PFSK-1 (cell line): ENCODE measurements around the gene CACNA1F.

Experiments
- FOXP2 ChIP-seq: optimal IDR thresholded peaks from 2 replicates; pipeline ENCODE3; 2011; ENCODE audit warnings: borderline replicate concordance, control low read depth, inconsistent platforms; ENCODE audit not compliant: insufficient read depth; ENCODE audit errors: extremely low read length, extremely low read depth
- POLR2AphosphoS5 ChIP-seq: IDR thresholded peaks from 2 replicates; pipeline ENCODE4 v1.6.1; 2012; ENCODE audit warnings: low read depth, mild to moderate bottlenecking, control low read depth, low read length, moderate library complexity
- REST ChIP-seq, 2 experiments: IDR thresholded peaks; 2 replicates each; pipeline versions ENCODE4 v1.6.1 to v1.8.0; 2011 to 2012; ENCODE audit warnings: low read depth in 2 of 2, low read length in 2 of 2, control low read depth in 1 of 2, inconsistent platforms in 1 of 2, mild to moderate bottlenecking in 1 of 2, moderate library complexity in 1 of 2; ENCODE audit not compliant: insufficient read depth in 1 of 2
- SIN3A ChIP-seq: IDR thresholded peaks from 2 replicates; pipeline ENCODE4 v1.6.1; 2012; ENCODE audit warnings: mild to moderate bottlenecking, low read length, moderate library complexity, borderline replicate concordance; ENCODE audit not compliant: insufficient read depth
- TAF1 ChIP-seq: IDR thresholded peaks from 2 replicates; pipeline ENCODE4 v1.6.1; 2012; ENCODE audit warnings: low read length, control low read depth, borderline replicate concordance; ENCODE audit not compliant: insufficient read depth

CACNA1F gene

GRCh38 chrX:49250578-49250977, 17.4 kb upstream of the CACNA1F start:
- TF ChIP-seq TAF1 (no peak), SIN3A (no peak), POLR2AphosphoS5 (no peak), REST (IDR thresholded peaks at IDR 0.05; ENCODE audit: insufficient read depth in 1 of 2, low read depth in 2 of 2, low read length in 2 of 2) (no peak)

- TF ChIP-seq FOXP2 (no peak), REST (IDR thresholded peaks at IDR 0.05; ENCODE audit: insufficient read depth in 1 of 2, low read depth in 2 of 2, low read length in 2 of 2) (no peak), POLR2AphosphoS5 (no peak), TAF1 (no peak), SIN3A (no peak)
Observed at GRCh38 chrX:49250066-49250465, 16.9 kb upstream of the CACNA1F start.

DNA sequence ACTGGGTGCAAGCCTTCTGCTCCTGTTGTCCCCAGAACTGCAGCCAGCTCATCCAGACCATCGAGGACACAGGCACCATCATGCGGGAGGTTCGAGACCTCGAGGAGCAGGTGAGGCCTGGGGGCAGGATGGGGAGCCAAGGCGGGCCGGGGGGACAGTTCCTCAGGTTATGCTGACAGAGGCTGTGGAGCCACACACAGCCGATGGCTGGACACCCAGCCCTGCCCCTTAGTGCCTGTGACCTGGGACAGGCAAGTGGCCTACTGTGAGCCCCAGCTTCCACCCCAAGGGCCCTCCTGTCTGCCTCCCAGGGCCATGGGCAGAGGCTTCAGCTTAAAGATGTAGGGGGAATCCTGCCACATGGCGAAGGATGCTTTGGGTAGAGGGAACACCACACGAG, 16.5 kb upstream of the CACNA1F start:
- TF ChIP-seq REST (IDR thresholded peaks at IDR 0.05; ENCODE audit: insufficient read depth in 1 of 2, low read depth in 2 of 2, low read length in 2 of 2) (no peak), TAF1 (no peak), POLR2AphosphoS5 (no peak), SIN3A (no peak), FOXP2 (no peak)

- TF ChIP-seq TAF1 (no peak), FOXP2 (no peak), REST (IDR thresholded peaks at IDR 0.05; ENCODE audit: insufficient read depth in 1 of 2, low read depth in 2 of 2, low read length in 2 of 2) (no peak), POLR2AphosphoS5 (no peak), SIN3A (no peak)
Observed at GRCh38 chrX:49249071-49249470, 15.9 kb upstream of the CACNA1F start.
